ENCODE results near the gene LRRC28.

LRRC28 gene

DNA sequence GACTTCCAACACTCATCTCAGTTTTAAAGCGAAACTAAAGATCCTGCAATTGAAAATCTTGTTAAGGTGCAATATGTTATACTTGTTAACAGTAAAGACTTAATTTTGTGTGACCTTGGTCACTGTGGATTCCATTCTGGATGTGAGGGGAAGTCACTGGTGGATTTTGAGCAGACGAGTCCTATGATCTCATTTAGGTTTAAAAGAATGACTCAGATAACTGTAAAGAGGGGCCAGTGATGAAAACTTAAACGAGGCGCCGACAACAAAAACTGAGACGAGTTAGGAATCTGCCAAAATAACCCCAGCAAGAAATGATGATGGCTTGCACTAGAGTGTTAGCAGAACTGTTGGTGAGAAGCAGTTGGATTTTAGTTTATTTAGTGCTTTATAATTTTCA is 56.5 kb downstream of the LRRC28 start:
- no peak for FAIRE-seq

DNA sequence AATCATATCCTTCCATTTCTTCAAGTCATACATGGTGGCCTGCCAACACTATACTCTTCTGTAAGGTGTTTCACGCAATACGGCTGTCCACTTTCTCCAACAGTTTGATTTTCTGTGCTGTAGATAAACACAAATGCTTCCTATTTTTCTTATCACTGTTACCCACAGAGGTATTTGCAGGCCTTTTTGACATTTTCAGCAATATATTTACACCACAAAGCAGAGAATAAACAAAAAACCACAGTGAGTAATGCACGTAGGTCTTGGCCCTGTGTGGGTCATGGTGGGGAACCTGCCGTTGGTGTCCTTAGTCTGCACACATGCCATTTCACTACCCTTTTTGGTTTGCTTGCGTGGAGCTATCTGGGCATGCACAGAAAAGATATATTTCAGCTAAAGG is 59.5 kb downstream of the LRRC28 start:
- FAIRE-seq, result no peak

DNA sequence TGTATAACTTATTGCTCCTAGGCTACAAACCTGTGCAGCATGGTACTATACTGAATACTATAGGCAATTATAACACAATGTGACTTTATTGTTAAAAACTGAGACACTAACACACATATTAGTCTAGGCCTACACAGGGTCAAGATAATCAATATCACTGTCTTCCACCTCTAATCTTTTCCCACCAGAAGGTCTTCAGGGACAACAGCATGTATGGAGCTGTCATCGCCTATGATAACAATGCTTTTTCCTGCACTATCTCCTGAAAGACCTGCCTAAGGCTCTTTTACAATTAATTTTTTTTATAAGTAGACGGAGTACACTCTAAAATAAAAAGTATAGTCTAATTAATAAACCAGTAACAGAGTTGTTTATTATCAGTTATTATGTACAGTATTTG is 60.9 kb downstream of the LRRC28 start:
- FAIRE-seq, result no peak

DNA sequence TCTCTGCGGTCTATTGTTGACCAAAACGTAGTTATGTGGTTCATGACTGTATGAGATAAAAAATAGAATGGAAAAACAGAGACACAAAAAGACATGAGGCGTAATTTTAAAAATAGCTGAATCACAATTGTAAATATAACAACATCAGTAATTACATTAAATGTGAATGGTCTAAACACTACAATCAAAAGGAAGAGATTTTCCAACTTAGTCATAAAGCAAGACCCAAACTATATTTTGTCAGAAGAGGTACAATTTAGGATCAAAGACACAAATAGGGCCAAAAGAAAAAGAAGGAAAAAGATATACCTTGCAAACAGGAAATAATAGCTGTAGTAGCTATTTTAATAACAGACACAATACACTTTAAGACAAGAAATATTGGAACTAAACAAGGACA is 61.5 kb downstream of the LRRC28 start:
- FAIRE-seq, result no peak

DNA sequence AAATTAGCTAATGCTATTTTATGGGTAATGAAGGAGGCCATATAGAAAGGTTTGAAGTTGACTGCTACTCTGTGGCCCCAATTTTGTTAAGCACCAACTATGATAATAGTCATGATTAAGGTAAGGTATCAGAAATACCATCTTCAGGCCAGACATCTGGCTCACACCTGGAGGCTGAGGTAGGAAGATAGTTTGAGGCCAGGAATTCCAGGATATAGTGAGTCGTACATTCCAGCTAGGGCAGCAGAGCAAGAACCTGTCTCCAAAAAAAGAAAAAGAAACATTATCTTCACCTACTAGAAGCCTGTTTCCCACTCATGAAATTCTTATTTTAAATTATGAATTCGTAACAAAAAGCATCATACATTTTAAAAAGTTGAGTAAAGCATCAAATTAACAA is 64.4 kb downstream of the LRRC28 start:
- no peak for FAIRE-seq

DNA sequence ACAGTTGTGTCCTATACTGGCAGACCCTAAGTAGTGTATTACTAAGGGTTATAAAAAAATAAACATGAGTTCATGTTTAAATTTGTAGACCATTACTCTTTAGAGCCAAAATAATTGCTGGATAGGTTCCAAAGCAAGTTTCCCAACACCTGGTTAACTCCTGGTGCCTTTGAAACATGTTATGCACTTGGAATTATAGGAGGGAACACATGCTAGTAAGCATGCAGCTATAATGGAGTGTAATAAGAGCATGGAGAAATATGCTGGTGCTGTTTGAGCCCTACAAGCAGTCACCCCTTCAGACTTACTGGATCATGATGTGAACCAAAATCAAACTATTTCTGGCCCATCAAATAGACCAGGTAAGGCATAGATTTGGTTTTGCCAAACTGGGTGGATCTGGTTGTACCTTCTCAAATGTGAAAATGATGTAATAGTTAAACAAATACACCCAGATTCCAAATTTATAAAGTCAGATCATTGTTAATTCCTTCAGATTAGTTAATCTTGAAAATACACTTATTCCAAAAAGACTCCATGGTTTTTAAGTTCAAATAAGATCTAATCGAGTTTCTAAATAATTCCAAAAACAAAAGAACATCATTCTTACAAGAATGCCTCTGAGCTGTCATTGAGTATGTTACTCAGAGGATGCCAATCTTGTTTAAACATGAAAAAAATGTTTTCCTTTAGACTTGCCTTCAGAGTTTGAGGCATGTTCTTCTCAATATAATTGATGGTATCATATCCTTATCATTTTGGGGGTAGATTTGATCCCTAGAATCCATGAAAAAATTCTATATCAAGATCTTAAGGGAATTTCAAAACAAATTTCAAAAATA is 69.3 kb downstream of the LRRC28 start:
- no peak for FAIRE-seq

DNA sequence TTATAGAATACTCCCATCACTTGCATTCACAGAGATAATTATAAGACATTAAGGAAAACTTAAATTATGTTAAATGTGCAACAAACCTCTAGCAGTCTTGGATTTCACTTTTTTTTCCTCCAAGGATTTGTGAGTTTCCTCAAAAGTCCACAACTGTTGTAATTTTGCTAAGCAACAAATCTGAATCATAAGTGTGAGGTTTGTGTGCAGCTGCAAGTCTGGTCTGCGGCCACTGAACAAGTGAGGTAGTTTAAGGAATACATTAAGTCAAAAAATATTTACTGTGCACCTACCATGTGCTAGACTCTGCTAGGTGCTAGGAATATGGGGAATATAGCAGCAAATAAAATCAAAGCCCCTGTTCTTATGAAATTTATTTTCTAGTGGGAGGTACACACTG is 70.2 kb downstream of the LRRC28 start:
- no peak for FAIRE-seq

DNA sequence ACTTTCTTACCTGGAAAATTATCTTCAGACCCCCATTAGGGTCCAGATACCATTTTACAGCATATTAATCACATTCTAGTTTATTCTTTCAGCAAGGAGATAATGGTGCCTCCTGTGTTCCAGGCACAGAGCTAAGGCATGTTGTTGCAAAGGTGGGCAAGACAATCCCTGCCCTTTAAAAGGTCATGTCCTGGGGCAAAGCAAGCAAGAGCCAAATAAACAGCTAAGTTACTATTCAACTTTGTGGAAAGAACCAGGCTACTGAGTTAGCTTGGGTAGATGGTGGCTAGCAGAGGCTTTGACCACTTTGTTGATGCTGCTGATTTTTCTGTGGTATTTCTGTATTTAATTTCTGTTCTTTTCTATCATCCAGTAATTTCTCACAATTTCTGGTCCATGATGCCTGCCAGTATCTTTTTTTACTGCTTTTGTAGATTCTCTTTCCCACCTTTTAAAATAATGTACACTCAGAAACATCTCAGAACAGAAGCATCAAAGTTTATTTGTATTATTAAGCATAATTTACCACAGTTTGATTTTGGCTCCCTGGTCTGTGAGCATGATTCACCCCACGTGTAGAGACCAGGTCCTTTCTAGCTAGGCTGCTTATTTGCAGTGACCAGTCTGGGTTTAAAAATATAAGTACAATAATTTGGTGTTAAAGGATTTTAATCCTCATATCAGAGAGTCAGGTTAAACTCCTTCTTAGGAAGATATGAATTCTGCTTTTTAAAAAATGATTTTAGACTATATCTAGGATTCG is 71.5 kb downstream of the LRRC28 start:
- no peak for FAIRE-seq

DNA sequence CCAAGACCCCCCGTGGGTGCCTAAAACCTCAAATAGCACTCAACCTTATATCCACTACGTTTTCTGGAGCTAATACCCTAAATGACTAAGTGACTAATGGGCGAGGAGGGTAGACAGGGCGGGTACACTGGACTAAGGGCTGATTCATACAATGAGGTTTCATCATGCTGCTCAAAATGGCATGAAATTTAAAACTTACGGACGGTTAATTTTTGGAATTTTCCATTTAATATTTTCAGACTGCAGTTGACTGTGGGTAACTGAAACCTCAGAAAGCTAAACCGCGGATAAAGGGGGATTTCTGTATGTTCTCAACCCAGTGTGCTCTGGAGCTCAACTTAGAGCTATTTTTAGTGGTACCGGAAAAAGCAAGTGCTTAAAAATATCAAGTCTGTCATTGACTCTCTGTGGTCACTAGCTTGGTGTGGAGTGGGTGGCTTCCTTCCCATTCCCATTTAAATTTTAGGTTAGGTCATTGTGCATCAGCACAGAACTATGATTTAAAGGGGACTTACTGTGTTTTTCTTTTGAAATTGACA is 72.9 kb downstream of the LRRC28 start:
- no peak for FAIRE-seq

DNA sequence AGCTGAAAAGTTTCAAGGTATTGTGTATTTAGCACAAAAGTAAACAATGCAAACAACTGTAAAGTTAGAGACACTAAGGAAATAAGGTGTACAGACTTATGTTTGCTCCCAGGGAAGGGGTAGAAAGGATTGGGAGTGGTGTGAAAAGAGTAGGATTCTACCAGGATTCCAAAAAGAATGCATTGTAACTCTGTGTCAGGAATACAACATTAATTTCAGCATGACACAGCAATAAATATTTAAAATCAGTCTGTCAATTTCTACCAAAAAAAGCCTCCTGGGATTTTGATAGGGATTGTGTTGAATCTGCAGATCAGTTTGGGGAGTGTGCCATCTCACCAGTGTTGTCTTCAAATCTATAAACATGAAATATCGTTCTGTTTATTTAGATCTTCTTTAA is 73.4 kb downstream of the LRRC28 start:
- FAIRE-seq, result no peak

DNA sequence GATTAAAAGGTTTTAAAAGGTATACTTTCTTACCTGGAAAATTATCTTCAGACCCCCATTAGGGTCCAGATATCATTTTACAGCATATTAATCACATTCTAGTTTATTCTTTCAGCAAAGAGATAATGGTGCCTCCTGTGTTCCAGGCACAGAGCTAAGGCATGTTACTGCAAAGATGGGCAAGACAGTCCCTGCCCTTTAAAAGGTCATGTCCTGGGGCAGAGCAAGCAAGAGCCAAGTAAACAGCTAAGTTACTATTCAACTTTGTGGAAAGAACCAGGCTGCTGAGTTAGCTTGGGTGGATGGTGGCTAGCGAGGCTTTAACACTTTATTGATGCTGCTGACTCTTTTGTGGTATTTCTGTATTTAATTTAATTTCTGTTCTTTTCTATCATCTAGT is 75.0 kb downstream of the LRRC28 start:
- FAIRE-seq, result no peak

DNA sequence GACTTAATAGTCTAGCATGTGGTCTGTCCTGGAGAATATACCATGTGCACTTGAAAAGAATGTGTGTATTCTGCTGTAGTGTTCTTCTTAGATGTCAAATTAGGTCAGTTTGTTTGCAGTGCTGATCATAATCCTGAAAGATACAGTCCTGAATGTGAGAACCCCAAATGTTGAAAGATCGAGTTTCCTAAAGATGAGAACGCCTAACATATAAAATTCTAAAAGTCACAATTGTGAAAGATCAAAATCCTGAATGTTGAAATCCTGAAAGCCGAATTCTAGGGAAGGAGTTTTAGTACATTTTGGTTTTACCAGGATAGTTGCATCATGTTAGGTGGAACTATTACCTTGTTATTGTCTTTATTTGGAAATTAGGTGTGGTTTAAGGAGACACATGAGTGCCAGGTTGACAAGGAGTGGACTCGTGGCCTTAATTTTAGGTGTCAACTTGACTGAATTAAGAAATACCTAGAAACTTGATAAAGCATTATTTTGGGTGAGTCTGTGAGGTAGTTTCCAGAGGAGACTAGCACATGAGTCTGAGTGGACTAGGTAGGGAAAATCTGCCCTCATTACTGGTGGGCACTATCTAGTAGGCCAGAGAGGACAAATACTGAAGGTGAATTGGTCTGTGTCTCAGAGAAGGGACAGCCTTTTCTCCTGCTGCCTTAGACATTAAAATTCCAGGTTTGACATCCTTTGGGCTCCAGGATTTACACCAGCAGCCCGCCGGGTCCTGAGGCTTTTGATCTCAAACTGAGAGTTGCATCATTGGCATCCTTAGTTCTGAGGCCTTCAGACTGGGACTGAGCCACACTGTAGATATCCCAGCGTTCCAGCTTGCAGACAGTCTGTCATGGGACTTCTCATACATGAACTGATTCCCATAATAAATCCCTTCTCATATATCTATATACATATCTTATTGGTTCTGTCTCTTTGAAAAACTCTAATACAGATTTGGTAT is 77.1 kb downstream of the LRRC28 start:
- FAIRE-seq, result no peak

DNA sequence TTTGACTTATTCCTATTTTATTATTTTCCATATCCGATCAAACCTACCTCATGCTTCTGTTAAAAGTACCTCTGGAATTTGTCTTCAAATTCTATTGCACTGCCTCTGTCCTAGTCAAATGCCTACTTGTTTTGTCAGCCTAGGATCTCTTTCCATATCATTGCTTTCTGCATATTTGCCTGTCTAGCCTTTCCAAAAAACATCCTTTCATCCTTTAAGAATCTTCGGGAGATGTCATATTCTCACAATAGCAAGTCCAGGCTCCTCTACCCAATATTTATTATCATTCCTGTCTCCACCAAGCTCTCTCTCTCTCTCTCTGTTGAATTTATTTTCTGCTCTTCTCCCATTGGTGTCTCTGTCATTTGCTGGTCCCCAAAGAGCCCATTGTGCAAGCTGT is 80.1 kb downstream of the LRRC28 start:
- no peak for FAIRE-seq

DNA sequence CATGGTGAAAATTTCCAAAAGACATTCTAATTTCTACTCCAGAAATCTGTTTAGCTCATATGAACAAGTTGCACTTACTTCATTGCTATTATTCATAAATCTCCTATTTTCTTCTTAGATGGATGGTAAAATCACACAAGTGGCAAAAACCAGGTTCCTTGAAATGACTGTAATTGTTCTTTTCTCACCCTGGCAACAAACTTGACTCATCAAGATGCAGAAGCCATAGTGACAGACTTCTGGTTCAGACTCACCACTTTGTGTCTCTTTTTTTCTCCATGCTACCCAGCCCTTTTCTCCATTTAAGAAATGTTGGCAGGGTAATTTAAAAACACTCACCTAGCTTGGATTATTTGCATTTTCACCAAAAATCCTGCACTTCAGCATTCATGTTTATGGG is 82.1 kb downstream of the LRRC28 start:
- FAIRE-seq, result no peak

DNA sequence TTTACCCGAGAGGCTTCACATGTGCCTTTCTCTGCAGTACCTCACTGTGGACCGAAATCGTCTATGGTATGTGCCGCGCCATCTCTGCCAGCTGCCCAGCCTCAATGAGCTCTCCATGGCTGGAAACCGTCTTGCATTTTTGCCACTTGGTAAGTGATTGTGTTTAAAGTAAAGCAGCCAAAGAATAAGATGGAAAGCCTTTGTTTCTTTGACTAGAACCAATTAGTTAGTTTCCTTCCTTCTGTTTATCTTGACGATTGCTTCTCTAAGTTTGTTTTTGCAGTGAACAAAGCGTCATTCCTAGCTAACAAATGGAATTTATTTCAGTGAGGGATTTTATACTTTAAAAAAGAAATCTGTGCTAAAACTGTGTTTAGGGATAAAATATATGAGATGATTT is 82.7 kb downstream of the LRRC28 start:
- FAIRE-seq, result no peak

DNA sequence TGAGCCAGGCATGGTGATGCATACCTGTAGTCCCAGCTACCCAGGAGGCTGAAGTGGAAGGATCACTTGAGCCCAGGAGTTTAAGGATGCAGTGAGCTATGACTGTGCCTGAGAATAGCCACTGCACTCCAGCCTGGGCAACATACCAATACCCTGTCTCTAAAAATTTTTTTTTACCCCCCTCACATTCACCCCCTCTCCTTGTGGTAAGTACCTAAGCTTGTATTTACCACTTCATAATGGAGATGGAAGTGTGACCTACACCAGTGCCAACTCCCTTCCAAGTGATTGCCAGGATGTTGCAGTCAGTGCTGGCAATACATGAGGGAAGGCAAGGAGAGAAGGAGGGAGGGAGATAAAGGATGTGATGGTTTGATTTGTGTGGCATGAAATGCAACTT is 84.2 kb downstream of the LRRC28 start:
- FAIRE-seq, result no peak

DNA sequence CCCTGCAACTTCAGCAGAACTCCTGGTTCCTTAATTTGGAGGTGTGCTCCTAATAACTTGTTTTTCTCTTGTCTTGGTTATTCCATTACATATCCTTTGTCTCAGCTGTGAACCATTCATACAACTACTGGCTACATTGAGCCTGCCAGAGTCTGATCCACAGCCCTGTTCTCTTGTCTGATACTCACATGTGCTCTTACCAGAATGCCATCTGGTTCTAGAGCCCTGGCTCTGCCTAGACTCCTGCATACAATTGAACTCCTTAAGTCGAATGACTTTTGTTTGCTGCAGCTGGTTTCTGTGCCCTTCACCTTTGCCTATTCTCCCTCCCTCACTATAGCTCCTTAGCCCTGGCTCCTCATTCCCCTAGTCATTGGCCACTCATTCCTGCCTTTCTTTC is 85.5 kb downstream of the LRRC28 start:
- no peak for FAIRE-seq

DNA sequence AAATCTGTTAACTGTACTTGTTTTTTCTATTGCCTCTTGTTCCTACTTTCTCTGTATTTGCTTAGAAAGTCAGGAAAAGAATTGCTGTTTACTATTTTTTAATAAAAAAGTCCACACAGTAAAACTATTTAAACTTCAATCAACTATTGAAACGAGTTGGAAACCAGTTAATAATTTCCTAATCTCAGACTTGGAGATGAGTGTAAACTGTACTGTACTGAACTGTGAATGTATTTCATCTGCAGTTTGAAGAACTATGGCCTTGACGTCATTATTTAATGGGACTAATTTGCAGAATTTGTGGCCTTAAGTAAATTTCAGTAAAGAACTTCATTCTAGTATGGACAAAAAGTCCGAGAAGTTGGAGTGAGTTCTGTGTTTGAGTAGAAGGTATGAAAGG is 89.1 kb downstream of the LRRC28 start:
- FAIRE-seq, result no peak

DNA sequence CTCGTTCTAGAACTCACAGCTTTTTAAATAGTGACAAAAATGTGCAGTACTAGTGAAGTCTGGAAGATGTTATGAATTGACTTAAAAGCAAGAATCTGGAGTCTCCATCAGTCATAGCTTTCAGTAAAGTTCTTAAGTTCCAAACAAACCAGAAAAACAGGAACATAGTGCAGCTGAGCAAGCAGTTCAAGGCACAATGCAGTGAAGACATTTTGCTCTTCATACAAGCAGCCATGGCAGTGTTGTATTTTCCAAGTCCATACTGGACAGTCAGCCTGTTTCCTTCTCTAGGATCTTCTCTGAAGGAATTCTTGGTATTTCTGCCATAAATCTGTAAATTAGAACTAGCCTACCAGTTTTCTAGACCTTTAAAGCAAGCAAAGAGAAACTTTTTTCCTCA is 90.5 kb downstream of the LRRC28 start:
- no peak for FAIRE-seq

DNA sequence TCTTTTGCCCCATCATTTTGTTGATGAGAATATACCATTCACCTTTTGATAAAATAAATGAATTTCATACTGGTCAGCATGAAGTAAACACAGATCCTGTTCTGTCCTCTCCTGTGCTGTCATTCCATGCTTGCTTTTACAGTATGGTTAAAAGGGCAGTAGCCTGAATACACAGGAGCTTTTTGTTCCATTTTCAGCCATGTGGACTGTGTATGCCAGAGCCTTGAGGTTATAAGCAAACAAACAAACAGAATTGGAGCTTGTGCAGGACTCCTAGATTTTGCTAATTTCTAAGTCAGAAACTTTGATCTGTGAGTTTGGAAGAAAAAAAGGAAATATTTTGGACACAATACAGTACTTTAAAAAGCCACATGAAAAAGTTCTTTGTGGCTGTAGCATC is 91.9 kb downstream of the LRRC28 start:
- FAIRE-seq, result no peak

DNA sequence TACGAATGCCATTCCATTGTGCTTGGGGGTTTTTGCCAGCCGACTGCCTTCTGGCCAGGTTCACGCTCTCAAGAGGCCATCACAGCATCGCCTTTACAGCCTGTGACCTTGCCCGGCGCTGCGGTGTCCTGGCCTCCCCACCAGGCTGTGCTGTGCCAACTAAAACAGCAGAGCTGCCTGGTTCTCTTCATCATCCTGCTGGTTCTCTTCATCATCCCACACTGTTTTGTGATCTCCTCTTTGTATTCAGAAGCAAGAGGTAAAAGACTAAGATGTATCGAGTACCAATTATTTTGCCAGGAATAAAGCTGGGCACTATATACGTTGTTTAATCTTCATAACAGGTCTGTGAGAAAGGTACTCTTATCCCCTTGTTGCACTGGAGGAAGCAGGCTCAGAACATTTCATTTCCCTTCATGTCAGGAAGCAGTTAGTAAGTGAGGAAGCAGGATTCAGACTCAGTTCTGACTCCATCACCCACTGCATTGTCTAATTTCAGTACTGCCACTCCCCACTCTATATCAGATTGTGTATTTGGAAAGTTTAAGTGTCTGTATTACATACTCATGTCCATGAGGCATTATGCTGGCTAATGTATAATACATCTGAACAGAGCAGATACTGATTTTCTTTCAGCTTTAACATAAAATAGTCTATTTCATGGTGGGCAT is 92.7 kb downstream of the LRRC28 start:
- FAIRE-seq, result no peak

DNA sequence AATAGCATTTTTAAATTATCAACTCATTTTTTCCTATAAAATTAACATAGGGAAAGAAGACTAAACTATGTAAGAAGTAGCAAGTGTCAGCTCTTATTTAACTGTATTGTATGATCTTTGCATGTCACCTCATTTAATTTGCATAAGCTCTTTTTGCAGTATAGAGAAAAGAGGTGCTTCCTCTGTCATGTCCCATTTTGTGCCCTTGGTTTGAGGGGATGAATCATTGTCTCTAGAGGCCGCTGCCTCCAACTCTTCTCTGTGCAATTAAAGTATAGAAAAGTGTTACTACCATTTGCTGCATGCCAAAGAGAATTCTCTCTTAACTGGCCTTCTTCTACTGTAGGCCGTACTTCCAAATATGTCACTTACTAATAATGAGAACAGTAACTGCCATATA is 93.4 kb downstream of the LRRC28 start:
- FAIRE-seq, result no peak

DNA sequence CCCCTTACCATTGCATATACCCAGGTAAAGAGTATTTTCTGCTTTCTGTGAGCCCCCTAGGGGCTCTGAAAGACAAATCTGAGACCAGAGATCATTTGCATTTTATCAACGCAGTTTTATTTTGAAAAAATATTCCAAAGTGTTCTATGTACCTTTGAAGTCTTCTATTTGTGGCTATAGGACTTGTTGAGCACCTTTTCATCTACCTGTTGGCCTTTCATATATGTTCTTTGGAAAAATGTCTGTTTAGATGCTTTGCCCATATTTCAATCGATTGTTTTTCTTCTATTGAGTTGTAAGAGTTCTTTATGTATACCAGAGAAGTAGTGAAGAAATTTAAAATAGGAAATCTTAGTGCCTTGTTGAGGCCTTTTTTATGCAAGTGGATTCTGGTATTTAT is 94.0 kb downstream of the LRRC28 start:
- no peak for FAIRE-seq
